IMR-90 (cell line): ENCODE measurements around the gene GALNT16. TPM values are rescaled to one million over a fixed set of nuclear protein-coding genes. Genes with fewer than 3 reads are reported as not detected.

Source experiments
- ATAC-seq: fragments of 200-7000 bp; cut with Tn5 transposase; 2 replicates; pipeline ENCODE4 v1.9.1; 2020; ENCODE audit warnings: low read depth, mild to moderate bottlenecking, moderate library complexity
- BruUV-seq: library from RNA; stranded (reverse); fragments of 400-500 nt; replicated peaks from 2 replicates; lab custom pipeline; 2021; lab: Mats Ljungman, UMichigan
- CTCF ChIA-PET: fragments of 300-600 bp; formaldehyde crosslinking; extraction: SDS; loops from one replicate; lab custom pipeline; 2021; ENCODE audit warnings: antibody characterized with exemption; lab: Yijun Ruan, JAX
- POLR2A ChIA-PET: fragments of 300-600 bp; sonication (Branson Sonifier 250); formaldehyde crosslinking; loops from one replicate; lab custom pipeline; 2022; ENCODE audit warnings: antibody characterized with exemption; ENCODE audit not compliant: unreplicated experiment; lab: Charles Lee
- DNase-seq: peaks from one replicate; pipeline ENCODE4 v3.0.0; 2013
- H2AFZ ChIP-seq: replicated peaks from 2 replicates; pipeline ENCODE3; 2013; ENCODE audit warnings: low read length, mild to moderate bottlenecking; ENCODE audit not compliant: poor library complexity
- H2AK5ac ChIP-seq: 2 replicates; pipeline ENCODE4 v1.6.1; 2013; ENCODE audit warnings: low read depth, low read length, inconsistent platforms
- H2AK9ac ChIP-seq: replicated peaks from 2 replicates; pipeline ENCODE3; 2013; ENCODE audit warnings: mild to moderate bottlenecking, low read depth, low read length, moderate library complexity; ENCODE audit not compliant: poor library complexity
- H2BK120ac ChIP-seq: 2 replicates; pipeline ENCODE4 v1.6.1; 2013; ENCODE audit warnings: low read depth, low read length, inconsistent platforms
- H2BK15ac ChIP-seq: 3 replicates; pipeline ENCODE4 v1.6.1; 2013; ENCODE audit warnings: low read depth, low read length, inconsistent platforms
- H2BK20ac ChIP-seq: 2 replicates; pipeline ENCODE4 v1.6.1; 2013; ENCODE audit warnings: low read depth, mild to moderate bottlenecking, inconsistent platforms, low read length, moderate library complexity
- H2BK5ac ChIP-seq: 2 replicates; pipeline ENCODE4 v1.6.1; 2013; ENCODE audit warnings: mild to moderate bottlenecking, low read depth, low read length, inconsistent platforms; ENCODE audit not compliant: poor library complexity, severe bottlenecking
- H3K14ac ChIP-seq: replicated peaks from 2 replicates; pipeline ENCODE4 v1.6.1; 2013; ENCODE audit warnings: low read depth, low read length, inconsistent platforms
- H3K18ac ChIP-seq: 2 replicates; pipeline ENCODE4 v1.6.1; 2013; ENCODE audit warnings: low read depth, low read length, control low read depth
- H3K23ac ChIP-seq: 2 replicates; pipeline ENCODE4 v1.6.1; 2013; ENCODE audit warnings: low read depth, low read length, inconsistent platforms
- H3K27ac ChIP-seq: 2 replicates; pipeline ENCODE4 v1.5.1; 2013; ENCODE audit warnings: mild to moderate bottlenecking, control low read depth, low read length; ENCODE audit not compliant: insufficient read depth
- H3K27me3 ChIP-seq: 2 replicates; pipeline ENCODE4 v1.6.1; 2013; ENCODE audit warnings: low read length; ENCODE audit not compliant: control insufficient read depth, insufficient read depth
- H3K36me3 ChIP-seq: 2 replicates; pipeline ENCODE4 v1.6.1; 2013; ENCODE audit warnings: low read length, mixed read lengths; ENCODE audit not compliant: control insufficient read depth, insufficient read depth
- H3K4ac ChIP-seq: 2 replicates; pipeline ENCODE4 v1.6.1; 2013; ENCODE audit warnings: low read depth, low read length, inconsistent platforms
- H3K4me1 ChIP-seq: 2 replicates; pipeline ENCODE4 v1.6.1; 2013; ENCODE audit warnings: low read length, mixed read lengths; ENCODE audit not compliant: control insufficient read depth, insufficient read depth
- H3K4me2 ChIP-seq: 2 replicates; pipeline ENCODE4 v1.6.1; 2013; ENCODE audit warnings: low read depth, mild to moderate bottlenecking, control low read depth, low read length, moderate library complexity
- H3K4me3 ChIP-seq: 2 replicates; pipeline ENCODE4 v1.5.1; 2013; ENCODE audit warnings: low read depth, mild to moderate bottlenecking, control low read depth, low read length, moderate library complexity; ENCODE audit not compliant: insufficient read depth
- H3K56ac ChIP-seq: 2 replicates; pipeline ENCODE4 v1.6.1; 2013; ENCODE audit warnings: low read length, inconsistent platforms; ENCODE audit not compliant: insufficient read depth; ENCODE audit errors: extremely low read depth
- H3K79me1 ChIP-seq, 2 experiments: 2 replicates each; pipeline ENCODE4 v1.6.1; 2013; ENCODE audit warnings: low read length in 2 of 2, inconsistent platforms in 1 of 2, low read depth in 1 of 2
- H3K9ac ChIP-seq: 2 replicates; pipeline ENCODE4 v1.6.1; 2013; ENCODE audit warnings: low read depth, low read length, control low read depth
- H3K9me1 ChIP-seq: 2 replicates; pipeline ENCODE4 v1.6.1; 2013; ENCODE audit warnings: low read length, inconsistent platforms; ENCODE audit not compliant: insufficient read depth
- H3K9me3 ChIP-seq: 2 replicates; pipeline ENCODE4 v1.6.1; 2013; ENCODE audit warnings: low read length; ENCODE audit not compliant: control insufficient read depth, insufficient read depth
- H4K20me1 ChIP-seq: 2 replicates; pipeline ENCODE4 v1.6.1; 2013; ENCODE audit warnings: low read length, inconsistent platforms; ENCODE audit not compliant: insufficient read depth
- H4K5ac ChIP-seq: 2 replicates; pipeline ENCODE4 v1.6.1; 2013; ENCODE audit warnings: mild to moderate bottlenecking, low read depth, low read length, control low read depth
- H4K8ac ChIP-seq, 2 experiments: 2 replicates each; pipeline ENCODE4 v1.6.1; 2013; ENCODE audit warnings: low read depth in 2 of 2, low read length in 2 of 2, control low read depth in 1 of 2, inconsistent platforms in 1 of 2
- H4K91ac ChIP-seq: 2 replicates; pipeline ENCODE4 v1.6.1; 2013; ENCODE audit warnings: low read depth, low read length, inconsistent platforms; ENCODE audit not compliant: insufficient read depth
- BHLHE40 ChIP-seq: fragments of 150-350 bp; IDR thresholded peaks from 2 replicates; pipeline ENCODE4 v1.6.1; 2016; ENCODE audit warnings: mild to moderate bottlenecking, low read depth, low read length
- CEBPB ChIP-seq: IDR thresholded peaks from 2 replicates; pipeline ENCODE4 v1.6.1; 2012; ENCODE audit warnings: low read depth, low read length, improper control_type of control experiment
- CHD1 ChIP-seq: IDR thresholded peaks from 2 replicates; pipeline ENCODE4 v1.6.1; 2012; ENCODE audit warnings: low read depth, low read length, improper control_type of control experiment
- ELK1 ChIP-seq: fragments of 150-350 bp; IDR thresholded peaks from 2 replicates; pipeline ENCODE4 v1.6.1; 2016; ENCODE audit warnings: low read depth, mild to moderate bottlenecking, low read length, moderate library complexity, borderline replicate concordance
- FOS ChIP-seq: fragments of 150-350 bp; IDR thresholded peaks from 2 replicates; pipeline ENCODE4 v1.6.1; 2016; ENCODE audit warnings: low read depth, low read length
- MAFK ChIP-seq: IDR thresholded peaks from 2 replicates; pipeline ENCODE4 v1.6.1; 2012; ENCODE audit warnings: low read depth, low read length, improper control_type of control experiment
- MAZ ChIP-seq: IDR thresholded peaks from 2 replicates; pipeline ENCODE4 v1.6.1; 2012; ENCODE audit warnings: low read depth, mild to moderate bottlenecking, low read length, improper control_type of control experiment, moderate library complexity, borderline replicate concordance
- MXI1 ChIP-seq: IDR thresholded peaks from 2 replicates; pipeline ENCODE4 v1.6.1; 2012; ENCODE audit warnings: low read depth, mild to moderate bottlenecking, low read length, moderate library complexity, borderline replicate concordance
- NFE2L2 ChIP-seq: fragments of 150-350 bp; IDR thresholded peaks from 2 replicates; pipeline ENCODE4 v1.6.1; 2016; ENCODE audit warnings: low read depth, mild to moderate bottlenecking, low read length
- POLR2A ChIP-seq: IDR thresholded peaks from 2 replicates; pipeline ENCODE4 v1.6.1; 2012; ENCODE audit warnings: mild to moderate bottlenecking, low read depth, low read length
- RAD21 ChIP-seq: IDR thresholded peaks from 2 replicates; pipeline ENCODE4 v1.6.1; 2012; ENCODE audit warnings: low read length, improper control_type of control experiment
- RCOR1 ChIP-seq: IDR thresholded peaks from 2 replicates; pipeline ENCODE4 v1.6.1; 2012; ENCODE audit warnings: mild to moderate bottlenecking, low read length, improper control_type of control experiment; ENCODE audit not compliant: insufficient replicate concordance
- RFX5 ChIP-seq: IDR thresholded peaks from 2 replicates; pipeline ENCODE4 v1.8.0; 2012; ENCODE audit warnings: low read depth, mild to moderate bottlenecking, low read length, moderate library complexity
- SMC3 ChIP-seq: fragments of 150-350 bp; IDR thresholded peaks from 2 replicates; pipeline ENCODE4 v1.6.1; 2016; ENCODE audit warnings: low read depth, mild to moderate bottlenecking, antibody characterized with exemption, low read length, moderate library complexity
- WGBS, 2 experiments: methylation state at CpG; one replicate each; pipeline versions ENCODE4 v1.1.5 to v1.1.7; 2013; ENCODE audit warnings: missing lambda C conversion rate in 2 of 2; ENCODE audit not compliant: insufficient read length in 1 of 2; ENCODE audit errors: extremely low coverage in 2 of 2; 5-methylcytosine and 5-hydroxymethylcytosine counted together
- dilution Hi-C: fragments of 300-500 bp; cut with HindIII; formaldehyde crosslinking; loops from one replicate; pipeline ENCODE4 v1.14.3; 2018; ENCODE audit warnings: low sequenced_read_pairs; ENCODE audit not compliant: unreplicated experiment
- in situ Hi-C: fragments of 300-500 bp; cut with MboI; formaldehyde crosslinking; loops from 3 replicates; pipeline ENCODE4 v1.14.3; 2019; ENCODE audit warnings: low sequenced_read_pairs, inconsistent platforms, mixed read lengths
- intact Hi-C: fragments of 100-400 bp; cut with micrococcal nuclease; formaldehyde crosslinking; loops from 2 replicates; pipeline ENCODE4 v1.10.0; 2022
- polyA plus RNA-seq, 3 experiments: library from polyadenylated mRNA; depleted of rRNA; stranded (reverse); fragments of >200 nt; gene quantifications; 2 replicates each; pipeline ENCODE4 v1.2.3, GENCODE V29; 2012; ENCODE audit warnings: low replicate concordance in 1 of 3
- total RNA-seq: library from RNA; depleted of rRNA; stranded (reverse); fragments of >200 nt; gene quantifications from 2 replicates; pipeline ENCODE4 v1.2.3, GENCODE V29; 2012
- TF ChIP-seq, protein P1 (sequence below): conservative IDR thresholded peaks from 2 replicates; pipeline ENCODE4 v1.5.1; 2012; ENCODE audit warnings: mild to moderate bottlenecking, low read depth, low read length, improper control_type of control experiment
- TF ChIP-seq, protein P2 (sequence below): fragments of 150-350 bp; IDR thresholded peaks from 2 replicates; pipeline ENCODE4 v1.6.1; 2017; ENCODE audit warnings: mild to moderate bottlenecking, antibody characterized with exemption, low read length, low read depth

The GALNT16 gene
- total and polyA plus RNA-seq, 2 of the 4 experiments (the other 2 are of a cell fraction), result 0.36 to 1.5 TPM

- H3K4me3 ChIP-seq, result no peak overlapping the region
- dilution Hi-C loops (no loop called here), in situ Hi-C loops (loop anchor here (25.0 kb wide), 1 partner anchor 474 kb away; no protein-coding TSS in a partner anchor), intact Hi-C loops (loop anchor here (1.0 to 5.0 kb wide), 2 partner anchors 16 to 84 kb away; no protein-coding TSS in a partner anchor)
- no peak overlapping the region for H2AK9ac ChIP-seq
- no peak overlapping the region for H4K91ac ChIP-seq
- H3K9me1 ChIP-seq, result peaks cover 23% of the 10 kb centered on the region
- no peak overlapping the region for H2BK120ac ChIP-seq
- H3K36me3 ChIP-seq, result no peaks in the 10 kb centered on the region
- no TSS peak for BruUV-seq
- ATAC-seq (peak; percentile 66), DNase-seq (peak; percentile 93)
- no peak overlapping the region for H2AFZ ChIP-seq
- H3K79me1 ChIP-seq, result no peaks in the 10 kb centered on the region
- no peak overlapping the region for H3K23ac ChIP-seq
- H3K56ac ChIP-seq, result no peak overlapping the region
- 46% methylated on average over 3 of the region's 6 CpGs; no CpG with 5 or more reads in 1 of the 2 experiments for WGBS, 2 experiments
- H3K4me2 ChIP-seq, result no peak overlapping the region
- no peak overlapping the region for H3K18ac ChIP-seq
- H2BK15ac ChIP-seq, result no peak overlapping the region
- peaks cover 8% of the 10 kb centered on the region for H4K20me1 ChIP-seq
- H3K27ac ChIP-seq, result no peak overlapping the region
- no peak overlapping the region for H4K8ac ChIP-seq
- no peak overlapping the region for H3K9ac ChIP-seq
- ChIA-PET POLR2A (no interaction called here), CTCF (no interaction called here)
- TF ChIP-seq MAZ (no peak), ELK1 (no peak), RCOR1 (peak; percentile 85), MXI1 (0 out of 2 replicates have a peak, but pooled peaks have one; percentile 45), SMC3 (no peak), POLR2A (no peak), FOS (peak; percentile 46), CEBPB (peak; percentile 75), MAFK (no peak), RFX5 (no peak), NFE2L2 (no peak), BHLHE40 (no peak), RAD21 (0 out of 2 replicates have a peak, but pooled peaks have one; percentile 14), CHD1 (no peak)
- TF ChIP-seq, protein P1, sequence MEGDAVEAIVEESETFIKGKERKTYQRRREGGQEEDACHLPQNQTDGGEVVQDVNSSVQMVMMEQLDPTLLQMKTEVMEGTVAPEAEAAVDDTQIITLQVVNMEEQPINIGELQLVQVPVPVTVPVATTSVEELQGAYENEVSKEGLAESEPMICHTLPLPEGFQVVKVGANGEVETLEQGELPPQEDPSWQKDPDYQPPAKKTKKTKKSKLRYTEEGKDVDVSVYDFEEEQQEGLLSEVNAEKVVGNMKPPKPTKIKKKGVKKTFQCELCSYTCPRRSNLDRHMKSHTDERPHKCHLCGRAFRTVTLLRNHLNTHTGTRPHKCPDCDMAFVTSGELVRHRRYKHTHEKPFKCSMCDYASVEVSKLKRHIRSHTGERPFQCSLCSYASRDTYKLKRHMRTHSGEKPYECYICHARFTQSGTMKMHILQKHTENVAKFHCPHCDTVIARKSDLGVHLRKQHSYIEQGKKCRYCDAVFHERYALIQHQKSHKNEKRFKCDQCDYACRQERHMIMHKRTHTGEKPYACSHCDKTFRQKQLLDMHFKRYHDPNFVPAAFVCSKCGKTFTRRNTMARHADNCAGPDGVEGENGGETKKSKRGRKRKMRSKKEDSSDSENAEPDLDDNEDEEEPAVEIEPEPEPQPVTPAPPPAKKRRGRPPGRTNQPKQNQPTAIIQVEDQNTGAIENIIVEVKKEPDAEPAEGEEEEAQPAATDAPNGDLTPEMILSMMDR, result no peak
- TF ChIP-seq, protein P2, sequence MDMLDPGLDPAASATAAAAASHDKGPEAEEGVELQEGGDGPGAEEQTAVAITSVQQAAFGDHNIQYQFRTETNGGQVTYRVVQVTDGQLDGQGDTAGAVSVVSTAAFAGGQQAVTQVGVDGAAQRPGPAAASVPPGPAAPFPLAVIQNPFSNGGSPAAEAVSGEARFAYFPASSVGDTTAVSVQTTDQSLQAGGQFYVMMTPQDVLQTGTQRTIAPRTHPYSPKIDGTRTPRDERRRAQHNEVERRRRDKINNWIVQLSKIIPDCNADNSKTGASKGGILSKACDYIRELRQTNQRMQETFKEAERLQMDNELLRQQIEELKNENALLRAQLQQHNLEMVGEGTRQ, result no peak
- H4K5ac ChIP-seq, result no peak overlapping the region
- no peak overlapping the region for H2AK5ac ChIP-seq
- no peaks in the 10 kb centered on the region for H3K9me3 ChIP-seq
- H3K14ac ChIP-seq, result no peak overlapping the region
- peaks cover 9% of the 10 kb centered on the region for H3K4me1 ChIP-seq
- no peak overlapping the region for H2BK5ac ChIP-seq
- no peak overlapping the region for H2BK20ac ChIP-seq
- H3K27me3 ChIP-seq, result peaks cover 36% of the 10 kb centered on the region
- H3K4ac ChIP-seq, result no peak overlapping the region
Measured at GRCh38 chr14:69263364-69263763, 3.4 kb downstream of the GALNT16 start.
